ENCODE data around the gene HUNK. TPM values are rescaled to one million over a fixed set of nuclear protein-coding genes. Genes with fewer than 3 reads are reported as not detected.
"Not testable (repeated sequence)": the region's sequence is repeated elsewhere in the genome, so short reads cannot be mapped to it uniquely, and the experiment has no call there.

The HUNK gene
- total and polyA plus RNA-seq, 8 donors = 2.6 to 17.0 (median 9.0) TPM

DNA sequence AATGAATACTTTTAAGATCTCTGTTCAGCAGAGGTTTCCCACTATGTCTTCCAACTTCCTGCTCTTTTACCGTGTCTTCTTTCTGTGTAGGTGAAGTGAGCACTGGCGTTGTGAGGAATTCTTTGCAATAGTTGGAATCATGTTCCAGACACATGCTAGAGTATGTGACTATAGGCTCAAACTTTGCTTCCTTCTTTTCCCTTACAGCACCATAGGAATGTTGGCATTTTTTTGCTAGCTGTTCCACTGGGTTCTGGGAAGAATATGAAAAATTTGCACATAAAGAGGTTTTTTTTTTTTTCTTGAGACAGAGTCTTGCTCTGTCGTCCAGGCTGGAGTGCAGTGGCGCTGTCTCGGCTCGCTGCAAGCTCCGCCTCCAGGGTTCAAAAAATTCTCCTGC is 15.7 kb upstream of the HUNK start:
- TF ChIP-seq, protein P1, sequence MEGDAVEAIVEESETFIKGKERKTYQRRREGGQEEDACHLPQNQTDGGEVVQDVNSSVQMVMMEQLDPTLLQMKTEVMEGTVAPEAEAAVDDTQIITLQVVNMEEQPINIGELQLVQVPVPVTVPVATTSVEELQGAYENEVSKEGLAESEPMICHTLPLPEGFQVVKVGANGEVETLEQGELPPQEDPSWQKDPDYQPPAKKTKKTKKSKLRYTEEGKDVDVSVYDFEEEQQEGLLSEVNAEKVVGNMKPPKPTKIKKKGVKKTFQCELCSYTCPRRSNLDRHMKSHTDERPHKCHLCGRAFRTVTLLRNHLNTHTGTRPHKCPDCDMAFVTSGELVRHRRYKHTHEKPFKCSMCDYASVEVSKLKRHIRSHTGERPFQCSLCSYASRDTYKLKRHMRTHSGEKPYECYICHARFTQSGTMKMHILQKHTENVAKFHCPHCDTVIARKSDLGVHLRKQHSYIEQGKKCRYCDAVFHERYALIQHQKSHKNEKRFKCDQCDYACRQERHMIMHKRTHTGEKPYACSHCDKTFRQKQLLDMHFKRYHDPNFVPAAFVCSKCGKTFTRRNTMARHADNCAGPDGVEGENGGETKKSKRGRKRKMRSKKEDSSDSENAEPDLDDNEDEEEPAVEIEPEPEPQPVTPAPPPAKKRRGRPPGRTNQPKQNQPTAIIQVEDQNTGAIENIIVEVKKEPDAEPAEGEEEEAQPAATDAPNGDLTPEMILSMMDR (IDR thresholded peaks at IDR 0.05) = no peak
- no peak overlapping the region for H3K27ac ChIP-seq
- no peak overlapping the region for H3K4me3 ChIP-seq
- no peaks in the 10 kb centered on the region for H3K27me3 ChIP-seq
- no peak for FAIRE-seq
- no peak for ATAC-seq
- H3K4me1 ChIP-seq = no peaks in the 10 kb centered on the region
- H3K36me3 ChIP-seq = no peaks in the 10 kb centered on the region
- DNase-seq = no peak
- H3K9me3 ChIP-seq = no peaks in the 10 kb centered on the region
- intact Hi-C loops (cut with DNase I) = no loop called here
- 74 to 79% methylated on average over 7 of the region's 7 CpGs for WGBS, 2 donors

- FAIRE-seq; H3K4me3 ChIP-seq; H3K36me3 ChIP-seq; H3K9me3 ChIP-seq; DNase-seq; H3K27me3 ChIP-seq; H3K27ac ChIP-seq; intact Hi-C loops (cut with DNase I); H3K4me1 ChIP-seq; ATAC-seq: not testable (repeated sequence)
- WGBS, 2 donors = 75 to 81% methylated on average over 7 of the region's 7 CpGs
These were observed 15.2 kb upstream of the HUNK start for GRCh38 chr21:31857631-31858030.

- DNase-seq (no peak), FAIRE-seq (no peak), ATAC-seq (no peak)
- TF ChIP-seq, protein P1 (IDR thresholded peaks at IDR 0.05) = no peak
- no peaks in the 10 kb centered on the region for H3K27me3 ChIP-seq
- 95 to 99% methylated on average over 3 of the region's 3 CpGs for WGBS, 2 donors
- no peaks in the 10 kb centered on the region for H3K9me3 ChIP-seq
- intact Hi-C loops (cut with DNase I) = loop anchor here in 2 of 3 donors (5.0 to 10.0 kb wide), 2 partner anchors 386 to 394 kb away; no protein-coding TSS in a partner anchor
- no peak overlapping the region for H3K4me3 ChIP-seq
- no peak overlapping the region for H3K27ac ChIP-seq
- H3K4me1 ChIP-seq = peaks cover 0 to 2% (median 0%) of the 10 kb centered on the region in 3 donors
- H3K36me3 ChIP-seq = no peaks in the 10 kb centered on the region
These were observed 12.0 kb upstream of the HUNK start for GRCh38 chr21:31860851-31861250.

GRCh38 chr21:31862078-31862477 is 10.7 kb upstream of the HUNK start:
- no peak overlapping the region for H3K27ac ChIP-seq
- no peaks in the 10 kb centered on the region for H3K36me3 ChIP-seq
- intact Hi-C loops (cut with DNase I) = loop anchor here in 2 of 3 donors (5.0 to 10.0 kb wide), 2 partner anchors 385 to 393 kb away; no protein-coding TSS in a partner anchor
- DNase-seq (no peak), ATAC-seq (no peak), FAIRE-seq (no peak)
- no peaks in the 10 kb centered on the region for H3K9me3 ChIP-seq
- 81 to 84% methylated on average over 7 of the region's 7 CpGs for WGBS, 2 donors
- TF ChIP-seq, protein P1 (IDR thresholded peaks at IDR 0.05) = no peak
- no peaks in the 10 kb centered on the region for H3K27me3 ChIP-seq
- H3K4me1 ChIP-seq = peaks cover 0 to 5% (median 0%) of the 10 kb centered on the region in 3 donors
- no peak overlapping the region for H3K4me3 ChIP-seq

- ATAC-seq = peak in 1 of 4 donors; percentile 22
- Histone ChIP-seq H3K4me3 (no peak overlapping the region), H3K36me3 (no peaks in the 10 kb centered on the region), H3K4me1 (peaks cover 0 to 5% (median 0%) of the 10 kb centered on the region in 3 donors), H3K27ac (no peak overlapping the region), H3K27me3 (no peaks in the 10 kb centered on the region), H3K9me3 (no peaks in the 10 kb centered on the region)
- WGBS, 2 donors = 62 to 66% methylated on average over 11 of the region's 11 CpGs
- intact Hi-C loops (cut with DNase I) = loop anchor here (5.0 to 10.0 kb wide), 3 partner anchors 389 to 397 kb away; no protein-coding TSS in a partner anchor
- DNase-seq = peak in 1 of 6 donors; percentile 39
- FAIRE-seq = no peak
- TF ChIP-seq, protein P1 (IDR thresholded peaks at IDR 0.05) = no peak
These were observed 7.3 kb upstream of the HUNK start for GRCh38 chr21:31865429-31865970.
